AG10803 (cell line): ENCODE measurements around the gene RSPRY1.

Source experiments
- DNase-seq: peaks from one replicate; pipeline ENCODE4 v3.0.0; 2010; ENCODE audit warnings: low read depth
- H3K4me3 ChIP-seq: 2 replicates; pipeline ENCODE4 v1.5.1; 2011; ENCODE audit warnings: mild to moderate bottlenecking, low read length, control low read depth
- TF ChIP-seq, protein P1 (sequence below): conservative IDR thresholded peaks from 2 replicates; pipeline ENCODE4 v1.5.1; 2011; ENCODE audit warnings: mild to moderate bottlenecking, low read length, control low read depth, inconsistent platforms

Gene RSPRY1

DNA sequence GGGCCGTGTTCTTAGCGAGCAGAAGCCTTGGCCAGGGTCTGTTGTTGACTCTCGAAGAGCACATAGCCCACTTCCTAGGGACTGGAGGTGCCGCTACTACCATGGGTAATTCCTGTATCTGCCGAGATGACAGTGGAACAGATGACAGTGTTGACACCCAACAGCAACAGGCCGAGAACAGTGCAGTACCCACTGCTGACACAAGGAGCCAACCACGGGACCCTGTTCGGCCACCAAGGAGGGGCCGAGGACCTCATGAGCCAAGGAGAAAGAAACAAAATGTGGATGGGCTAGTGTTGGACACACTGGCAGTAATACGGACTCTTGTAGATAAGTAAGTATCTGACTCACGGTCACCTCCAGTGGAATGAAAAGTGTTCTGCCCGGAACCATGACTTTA, 18.5 kb downstream of the RSPRY1 start:
- DNase-seq: no peak
- TF ChIP-seq, protein P1, sequence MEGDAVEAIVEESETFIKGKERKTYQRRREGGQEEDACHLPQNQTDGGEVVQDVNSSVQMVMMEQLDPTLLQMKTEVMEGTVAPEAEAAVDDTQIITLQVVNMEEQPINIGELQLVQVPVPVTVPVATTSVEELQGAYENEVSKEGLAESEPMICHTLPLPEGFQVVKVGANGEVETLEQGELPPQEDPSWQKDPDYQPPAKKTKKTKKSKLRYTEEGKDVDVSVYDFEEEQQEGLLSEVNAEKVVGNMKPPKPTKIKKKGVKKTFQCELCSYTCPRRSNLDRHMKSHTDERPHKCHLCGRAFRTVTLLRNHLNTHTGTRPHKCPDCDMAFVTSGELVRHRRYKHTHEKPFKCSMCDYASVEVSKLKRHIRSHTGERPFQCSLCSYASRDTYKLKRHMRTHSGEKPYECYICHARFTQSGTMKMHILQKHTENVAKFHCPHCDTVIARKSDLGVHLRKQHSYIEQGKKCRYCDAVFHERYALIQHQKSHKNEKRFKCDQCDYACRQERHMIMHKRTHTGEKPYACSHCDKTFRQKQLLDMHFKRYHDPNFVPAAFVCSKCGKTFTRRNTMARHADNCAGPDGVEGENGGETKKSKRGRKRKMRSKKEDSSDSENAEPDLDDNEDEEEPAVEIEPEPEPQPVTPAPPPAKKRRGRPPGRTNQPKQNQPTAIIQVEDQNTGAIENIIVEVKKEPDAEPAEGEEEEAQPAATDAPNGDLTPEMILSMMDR: no peak
- H3K4me3 ChIP-seq: no peak overlapping the region

DNA sequence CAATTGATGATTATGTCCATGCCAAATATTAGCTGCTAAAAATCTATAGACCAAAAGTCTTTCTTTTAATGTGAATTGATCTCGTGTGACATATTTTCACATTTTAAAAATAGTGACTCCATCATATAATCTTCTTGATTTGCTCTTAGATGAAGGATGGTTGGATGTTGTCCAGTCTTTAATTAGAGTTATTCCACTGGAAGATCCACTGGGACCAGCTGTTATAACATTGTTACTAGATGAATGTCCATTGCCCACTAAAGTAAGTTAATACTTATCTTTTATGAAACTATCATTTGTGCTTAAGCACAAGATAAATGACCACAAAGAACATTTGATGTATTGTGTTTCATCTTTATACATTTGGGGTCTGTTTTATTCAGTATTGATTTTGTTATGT, 22.8 kb downstream of the RSPRY1 start:
- H3K4me3 ChIP-seq: no peak overlapping the region
- TF ChIP-seq, protein P1: no peak
- no peak for DNase-seq

DNA sequence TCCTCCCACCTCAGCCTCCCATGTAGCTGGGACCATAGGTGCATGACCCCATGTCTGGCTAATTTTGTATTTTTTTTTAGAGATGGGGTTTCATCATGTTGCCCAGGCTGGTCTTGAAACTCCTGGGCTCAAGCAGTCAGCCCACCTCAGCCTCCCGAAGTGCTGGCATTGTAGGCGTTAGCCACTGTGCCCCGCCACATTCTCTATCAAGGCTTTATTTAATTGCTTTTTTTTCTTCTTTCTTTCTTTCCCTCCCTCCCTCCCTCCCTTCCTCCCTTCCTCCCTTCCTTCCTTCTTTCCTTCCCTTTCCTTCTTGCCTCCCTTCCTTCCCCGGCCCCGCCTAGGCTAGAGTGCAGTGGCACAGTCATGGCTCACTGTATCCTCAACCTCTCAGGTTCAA, 23.7 kb downstream of the RSPRY1 start:
- no peak for DNase-seq
- TF ChIP-seq, protein P1: no peak
- H3K4me3 ChIP-seq: no peak overlapping the region

DNA sequence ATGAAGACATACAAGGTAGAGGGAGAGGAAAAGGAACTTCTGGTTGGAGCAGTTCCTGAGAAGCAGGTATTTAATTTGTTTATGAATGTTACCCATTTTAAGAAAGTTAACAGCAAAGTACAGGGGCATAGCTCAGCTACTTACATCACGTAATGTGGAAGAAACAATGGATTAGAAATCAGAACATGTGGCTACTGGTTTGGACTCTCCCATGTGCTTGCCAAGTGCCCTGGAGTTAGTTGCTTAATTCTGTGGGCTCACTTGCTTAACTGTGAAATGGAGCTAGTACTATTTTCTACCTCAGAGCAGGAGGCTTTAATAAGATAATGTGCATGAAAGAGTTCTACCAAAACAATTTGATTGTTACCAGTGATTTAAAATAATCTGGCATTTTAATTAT, 27.3 kb downstream of the RSPRY1 start:
- peak; percentile 26 for DNase-seq
- no peak overlapping the region for H3K4me3 ChIP-seq
- TF ChIP-seq, protein P1: no peak

DNA sequence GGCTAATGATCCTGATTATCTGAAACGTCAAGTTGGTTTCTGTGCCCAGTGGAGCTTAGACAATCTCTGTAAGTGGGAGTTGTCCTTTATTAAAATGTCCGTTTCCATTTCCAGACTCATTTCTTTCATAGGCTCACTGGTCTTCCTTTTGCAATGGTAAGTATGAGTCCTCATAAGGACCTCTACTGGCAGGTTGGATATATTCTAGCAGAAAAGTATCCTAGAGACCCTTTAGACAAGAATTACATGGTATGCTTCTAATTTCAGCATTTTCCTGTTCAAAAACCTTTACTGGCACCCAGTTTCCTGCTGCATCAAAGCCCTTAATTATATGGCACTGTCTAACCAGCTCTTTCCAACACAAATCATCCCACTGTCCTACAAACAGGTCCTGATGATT, 30.8 kb downstream of the RSPRY1 start:
- TF ChIP-seq, protein P1: no peak
- DNase-seq: no peak
- H3K4me3 ChIP-seq: no peak overlapping the region

DNA sequence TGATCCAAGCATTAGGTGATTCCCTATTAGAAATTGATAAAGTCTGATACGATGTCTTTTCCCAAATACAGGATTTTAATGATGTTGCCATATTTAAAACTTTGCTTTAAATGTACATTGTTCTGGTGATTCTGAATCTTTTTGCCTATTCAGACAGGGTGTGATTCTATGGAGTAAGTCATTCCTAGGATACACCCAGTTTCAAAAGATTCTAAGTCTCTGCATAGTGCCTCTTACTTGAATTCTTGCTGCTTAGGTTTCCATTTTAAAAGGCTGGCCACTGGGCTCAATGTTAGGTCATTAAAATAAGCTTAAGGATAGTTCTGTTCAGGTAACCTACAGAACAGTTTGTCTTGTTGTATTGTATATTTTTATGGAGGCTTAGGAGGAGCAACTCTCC, 36.9 kb downstream of the RSPRY1 start:
- TF ChIP-seq, protein P1: no peak
- no peak for DNase-seq
- H3K4me3 ChIP-seq: no peak overlapping the region

DNA sequence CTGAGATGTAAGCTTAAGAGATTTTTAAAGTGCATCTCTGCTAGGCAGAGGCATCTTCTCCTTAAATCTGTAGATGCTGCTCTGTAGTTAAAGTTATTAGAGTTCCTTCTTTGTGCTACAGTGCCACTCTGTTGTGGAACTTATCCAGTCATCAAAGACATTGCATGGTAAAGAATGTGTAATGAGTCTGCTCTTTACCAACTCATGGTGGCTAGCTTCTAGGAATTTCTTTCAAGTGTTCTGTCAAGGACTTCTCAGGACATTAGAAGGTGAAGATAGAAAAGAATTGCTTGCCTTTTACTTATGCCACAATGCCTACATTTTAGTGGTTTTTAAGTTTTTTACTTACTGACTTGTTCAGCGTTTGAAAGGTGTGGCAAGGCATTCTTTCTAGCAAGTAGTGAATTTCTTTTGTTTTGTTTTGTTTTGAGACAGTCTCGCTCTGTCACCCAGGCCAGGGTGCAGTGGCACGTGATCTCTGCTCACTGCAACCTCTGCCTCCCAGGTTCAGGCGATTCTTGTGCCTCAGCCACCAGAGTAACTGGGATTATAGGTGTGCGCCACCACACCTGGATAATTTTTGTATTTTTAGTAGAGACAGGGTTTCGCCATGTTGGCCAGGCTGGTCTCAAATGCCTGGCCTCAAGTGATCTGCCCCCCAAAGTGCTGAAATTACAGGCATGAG, 38.7 kb downstream of the RSPRY1 start:
- TF ChIP-seq, protein P1: no peak
- DNase-seq: no peak
- no peak overlapping the region for H3K4me3 ChIP-seq
